HG03097 (cell line): ENCODE measurements around the gene MORF4L1.
A peak's percentile ranks its signal among the peaks of the same experiment; 100 is the strongest.
"Not testable (repeated sequence)": the region's sequence is repeated elsewhere in the genome, so short reads cannot be mapped to it uniquely, and the experiment has no call there.

ENCODE experiments used
- ATAC-seq: cut with Tn5 transposase; IDR thresholded peaks from one replicate; pipeline ENCODE4 v1.9.1; 2021; ENCODE audit not compliant: unreplicated experiment, low FRiP score

Gene MORF4L1

DNA sequence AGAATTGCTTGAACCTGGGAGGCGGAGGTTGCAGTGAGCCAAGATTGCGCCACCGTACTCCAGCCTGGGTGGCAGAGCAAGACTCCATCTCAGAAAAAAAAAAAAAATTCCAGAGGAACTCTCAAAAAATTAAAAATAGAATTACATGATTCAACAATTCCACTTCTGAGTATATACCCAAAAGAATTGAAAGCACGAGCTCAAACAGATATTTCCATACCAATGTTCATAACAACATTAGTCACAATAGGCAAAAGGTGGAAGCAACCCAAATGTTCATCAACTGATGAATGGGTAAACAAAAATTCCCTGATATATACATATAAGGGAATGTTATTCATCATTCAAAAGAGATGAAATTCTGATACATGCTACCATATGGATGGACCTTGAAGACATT, 16.9 kb upstream of the MORF4L1 start:
- no peak for ATAC-seq

- peak; percentile 75 for ATAC-seq
Observed at GRCh38 chr15:78859971-78860719, 12.5 kb upstream of the MORF4L1 start.

- not testable (repeated sequence) for ATAC-seq
Observed at GRCh38 chr15:78865585-78865984, 7.1 kb upstream of the MORF4L1 start.

- not testable (repeated sequence) for ATAC-seq
Observed at GRCh38 chr15:78866031-78866430, 6.7 kb upstream of the MORF4L1 start.

DNA sequence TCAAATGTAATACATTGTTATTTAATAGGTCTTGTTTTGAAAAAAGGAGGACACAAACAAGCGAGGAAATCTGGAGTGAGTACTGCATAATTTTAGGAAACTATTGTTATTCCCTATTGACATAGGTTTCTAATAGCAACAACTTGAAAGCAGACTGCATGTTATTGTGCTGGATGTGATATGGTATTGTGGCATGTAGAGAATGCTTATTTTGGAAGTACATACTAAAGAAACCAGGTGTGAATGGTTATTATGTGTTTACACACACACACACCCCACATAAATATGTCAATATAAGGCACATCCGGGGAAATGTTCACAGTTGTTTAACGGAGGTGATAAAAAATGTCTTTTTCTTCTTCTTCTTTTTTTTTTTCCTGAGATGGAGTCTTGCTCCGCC, 5.9 kb upstream of the MORF4L1 start:
- ATAC-seq, result no peak

DNA sequence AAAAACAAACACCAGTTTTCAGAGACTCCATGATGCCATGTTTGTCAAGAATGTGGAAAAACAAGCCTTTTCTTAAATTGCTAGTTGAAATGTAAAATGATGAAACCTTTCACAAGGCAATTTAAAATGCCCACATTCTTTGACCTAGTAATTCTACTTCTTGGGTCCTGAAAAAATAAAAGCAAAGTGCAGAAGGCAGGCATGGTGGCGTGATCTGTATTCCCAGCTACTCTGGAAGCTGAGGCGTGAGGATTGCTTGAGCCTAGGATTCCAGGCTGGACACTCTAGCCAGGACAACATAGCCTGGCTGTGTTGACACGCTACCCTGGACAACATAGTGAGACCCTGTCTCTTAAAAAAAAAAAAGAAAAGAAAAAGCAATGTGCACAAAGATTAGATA, 4.3 kb upstream of the MORF4L1 start:
- ATAC-seq, result no peak

- ATAC-seq, result not testable (repeated sequence)
Observed at GRCh38 chr15:78871483-78872127, 1.1 kb upstream of the MORF4L1 start.

DNA sequence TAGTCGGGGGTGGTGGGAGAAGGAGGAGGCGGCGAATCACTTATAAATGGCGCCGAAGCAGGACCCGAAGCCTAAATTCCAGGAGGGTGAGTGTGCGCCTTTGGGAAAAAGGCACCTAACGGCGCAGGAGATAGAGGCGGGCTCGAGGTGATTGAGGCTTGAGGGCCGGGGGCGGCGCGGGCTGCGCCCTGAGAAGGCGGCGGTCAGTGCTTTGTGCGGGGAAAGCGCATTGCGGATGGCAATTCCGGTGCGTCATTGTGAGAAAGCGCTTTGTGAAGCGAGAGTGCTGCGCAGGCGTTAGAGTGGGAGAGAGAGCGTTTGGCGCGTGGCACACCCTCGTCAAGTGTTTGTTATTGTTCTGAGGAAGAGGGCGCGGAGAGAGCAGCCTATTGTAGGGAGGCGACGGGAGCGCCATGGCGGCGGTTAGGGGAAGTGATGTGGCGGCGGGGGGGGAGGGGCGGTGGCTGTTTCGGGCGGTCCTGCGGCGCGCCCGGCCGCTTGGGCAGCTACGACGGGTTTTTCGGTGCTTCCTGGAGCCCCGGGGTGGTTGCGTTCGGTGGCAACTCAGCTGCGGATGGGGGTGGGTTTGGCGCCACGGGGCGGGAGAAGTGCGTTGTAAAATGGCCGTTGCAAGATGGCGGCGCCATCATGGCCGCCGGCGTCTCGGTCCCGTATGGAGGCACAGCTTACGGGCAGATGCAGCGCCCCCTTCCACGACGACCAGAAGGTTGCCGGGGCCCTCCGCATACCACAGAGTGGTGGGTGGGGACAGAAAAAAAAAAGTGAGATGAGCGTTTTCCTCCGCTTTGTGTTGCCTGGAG, 492 bp downstream of the MORF4L1 start:
- ATAC-seq, result peak; percentile 54

DNA sequence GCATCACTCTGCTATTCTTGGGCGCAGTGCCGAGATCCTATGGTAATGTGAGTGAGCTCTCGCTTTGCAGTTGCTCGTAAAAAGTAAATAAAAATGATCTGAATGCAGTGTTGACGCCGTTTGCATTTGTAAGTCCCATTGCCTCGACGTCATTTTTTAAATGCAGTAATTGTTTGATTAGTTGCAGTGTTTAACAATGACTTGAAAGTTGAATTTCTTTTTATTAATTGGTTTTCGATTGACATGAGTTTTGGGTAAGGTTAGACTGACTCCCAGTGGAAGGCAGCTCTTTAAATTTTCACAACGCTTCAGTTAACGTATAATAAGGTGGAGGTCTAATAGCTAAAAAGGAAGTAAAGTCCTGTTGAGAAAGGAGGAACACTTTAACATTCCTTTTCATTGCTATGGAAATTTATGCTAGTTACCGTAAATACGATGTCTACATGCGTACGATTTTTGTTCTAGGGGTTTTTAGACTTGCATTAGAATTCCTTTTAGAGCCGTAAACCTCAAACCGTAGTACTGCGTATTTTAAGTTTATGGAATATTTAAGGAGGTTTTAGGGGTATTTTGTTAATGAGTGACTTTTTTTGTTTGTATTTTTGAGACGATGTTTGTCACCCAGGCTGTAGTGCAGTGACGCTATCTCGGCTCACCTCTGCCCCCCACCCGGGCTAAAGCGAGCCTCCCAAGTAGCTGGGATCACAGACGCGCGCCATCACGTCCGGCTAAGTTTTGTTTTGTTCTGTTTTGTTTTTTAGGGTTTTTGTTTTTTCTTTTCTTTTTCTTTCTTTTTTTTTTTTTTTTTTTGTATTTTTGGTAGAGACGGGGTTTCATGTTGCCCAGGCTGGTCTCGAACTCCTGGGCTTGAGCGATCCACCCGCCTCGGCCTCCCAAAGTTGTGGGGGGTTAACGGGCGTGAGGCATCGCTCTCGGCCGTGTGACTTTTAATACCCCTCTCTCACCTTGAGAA, 1.4 kb downstream of the MORF4L1 start:
- ATAC-seq, result no peak

DNA sequence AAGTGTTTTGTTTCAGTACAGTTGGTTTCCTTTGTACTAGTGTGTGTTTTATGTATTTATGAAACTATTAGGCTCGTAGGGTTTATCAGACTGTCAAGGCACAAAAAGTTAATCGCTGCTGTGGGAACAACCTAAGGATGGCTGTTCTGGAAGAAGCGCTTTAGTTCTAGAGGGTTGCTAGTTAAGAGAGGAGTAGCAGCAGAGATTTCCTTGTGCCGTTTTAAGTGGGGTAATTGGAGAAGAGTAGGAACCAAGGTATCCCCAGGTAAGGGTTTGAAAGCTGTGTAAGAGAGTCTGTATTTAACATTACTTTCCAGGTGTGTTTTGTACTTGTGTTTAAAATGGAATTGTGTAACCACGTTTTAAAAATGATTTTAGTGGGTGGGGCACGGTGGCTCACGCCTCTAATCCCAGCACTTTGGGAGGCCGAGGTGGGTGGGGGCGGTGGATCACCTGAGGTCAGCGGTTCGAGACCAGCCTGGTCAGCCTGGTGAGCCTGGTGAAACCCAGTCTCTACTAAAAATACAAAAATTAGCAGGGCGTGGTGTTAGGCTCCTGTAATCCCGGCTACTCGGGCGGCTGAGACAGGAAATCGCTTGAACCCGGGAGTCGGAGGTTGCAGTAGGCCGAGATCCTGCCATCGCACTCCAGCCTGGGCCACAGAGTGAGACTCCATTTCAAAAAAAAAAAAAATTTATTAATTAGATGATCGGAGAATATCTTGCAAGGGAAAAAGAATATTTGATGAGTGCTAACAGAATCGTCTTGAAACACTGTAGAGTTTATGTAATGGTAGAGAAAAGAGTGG, 2.6 kb downstream of the MORF4L1 start:
- no peak for ATAC-seq

DNA sequence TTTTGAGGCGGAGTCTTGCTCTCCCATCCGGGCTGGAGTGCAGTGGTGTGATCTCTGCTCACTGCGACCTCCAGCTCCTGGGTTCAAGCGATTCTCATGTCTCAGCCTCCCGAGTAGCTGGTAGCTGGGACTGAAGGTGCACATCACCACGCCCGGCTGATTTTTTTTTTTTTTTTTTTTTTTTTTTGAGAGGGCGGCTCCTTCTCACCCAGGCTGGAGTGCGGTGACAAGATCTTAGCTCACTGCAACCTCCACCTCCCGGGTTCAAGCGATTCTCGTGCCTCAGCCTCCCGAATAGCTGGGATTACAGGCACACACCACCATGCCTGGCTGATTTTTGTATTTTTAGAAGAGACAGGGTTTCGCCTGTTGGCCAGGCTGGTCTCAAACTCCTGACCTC, 4.3 kb downstream of the MORF4L1 start:
- ATAC-seq, result not testable (repeated sequence)

DNA sequence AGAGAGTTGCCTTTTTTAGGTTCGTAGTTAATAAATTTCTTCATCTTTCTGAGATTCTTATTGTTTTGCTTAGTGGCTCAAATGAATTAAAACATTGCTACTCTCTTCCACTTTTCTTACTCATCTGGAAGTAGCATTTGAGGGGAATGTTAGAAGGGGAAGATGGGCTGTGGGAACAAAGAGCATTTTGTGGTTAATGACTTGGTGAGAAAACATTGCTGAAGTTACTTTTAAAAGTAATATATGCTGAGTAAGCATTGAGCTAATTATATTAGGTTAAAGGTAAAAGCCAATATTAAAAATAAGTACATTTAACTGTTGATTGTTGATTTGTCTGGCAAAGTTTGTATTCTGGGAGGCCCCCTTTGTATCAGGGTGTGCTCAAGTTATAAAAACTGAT, 5.7 kb downstream of the MORF4L1 start:
- ATAC-seq, result no peak

DNA sequence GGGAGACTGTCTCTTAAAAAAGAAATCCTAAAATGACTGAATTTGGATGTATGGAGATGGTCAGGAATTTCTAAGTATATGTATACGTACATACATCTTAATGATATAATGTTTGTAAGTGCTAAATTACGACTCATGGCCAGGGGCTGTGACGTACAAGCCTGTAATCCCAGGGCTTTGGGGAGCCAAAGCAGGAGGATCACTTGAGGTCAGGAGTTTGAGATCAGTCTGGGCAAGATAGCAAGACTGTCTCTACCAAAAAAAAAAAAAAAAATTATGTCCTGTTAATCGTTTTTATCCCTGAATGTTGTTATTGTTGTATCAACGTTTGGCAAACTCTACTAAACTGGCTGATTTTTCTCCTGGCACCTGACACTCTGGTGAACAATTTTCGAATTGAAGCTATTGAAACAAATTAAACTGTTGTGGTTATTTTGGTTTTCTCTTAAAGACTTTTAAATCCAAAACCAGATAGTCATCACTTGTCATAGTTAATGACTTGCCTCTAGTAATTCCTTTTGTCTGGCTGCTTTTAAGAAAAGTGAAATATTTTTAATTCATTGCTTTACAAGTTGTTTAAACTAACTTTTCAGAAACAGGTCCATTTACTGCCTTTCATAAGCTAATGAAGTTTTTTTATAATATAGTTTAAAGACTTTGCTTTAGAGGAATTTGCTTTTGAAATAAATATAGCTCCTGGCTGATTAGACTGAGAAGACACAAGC, 7.0 kb downstream of the MORF4L1 start:
- no peak for ATAC-seq

DNA sequence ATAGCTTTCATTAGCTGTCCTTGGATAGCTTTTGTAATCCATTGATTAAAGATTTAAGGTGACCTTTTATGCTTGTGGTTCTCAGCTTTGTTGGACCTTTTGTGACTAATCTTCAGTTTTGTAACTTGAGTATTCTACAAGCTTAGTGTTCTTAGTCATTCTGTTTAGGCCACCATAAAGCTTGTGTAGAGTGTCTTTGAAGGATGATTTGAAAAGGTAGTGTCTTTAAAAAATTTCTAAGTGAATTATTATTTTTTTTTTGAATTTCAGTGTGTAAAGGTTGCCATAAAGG, 7.5 kb downstream of the MORF4L1 start:
- no peak for ATAC-seq

- no peak for ATAC-seq
Observed at GRCh38 chr15:78880813-78881212, 8.1 kb downstream of the MORF4L1 start.

GRCh38 chr15:78881681-78882080, 9.0 kb downstream of the MORF4L1 start:
- no peak for ATAC-seq

DNA sequence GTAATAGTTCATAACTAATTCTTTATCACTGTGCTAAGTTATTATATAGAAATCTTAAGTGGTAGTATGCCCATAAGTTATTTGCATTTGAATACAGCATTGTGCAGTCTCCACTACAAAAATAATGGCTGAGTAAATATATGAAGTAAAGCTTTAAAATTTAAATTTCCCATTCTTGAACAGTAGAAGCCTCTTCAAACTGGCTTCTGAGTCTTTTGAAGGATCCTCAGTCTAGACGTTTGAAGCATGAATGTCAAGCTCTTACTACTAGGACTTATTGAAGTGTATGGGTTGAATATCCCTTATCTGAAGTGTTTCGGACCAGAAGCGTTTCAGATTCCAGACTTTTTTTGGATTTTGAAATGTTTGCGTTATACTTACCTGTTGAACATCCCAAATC, 16.3 kb downstream of the MORF4L1 start:
- ATAC-seq, result no peak

DNA sequence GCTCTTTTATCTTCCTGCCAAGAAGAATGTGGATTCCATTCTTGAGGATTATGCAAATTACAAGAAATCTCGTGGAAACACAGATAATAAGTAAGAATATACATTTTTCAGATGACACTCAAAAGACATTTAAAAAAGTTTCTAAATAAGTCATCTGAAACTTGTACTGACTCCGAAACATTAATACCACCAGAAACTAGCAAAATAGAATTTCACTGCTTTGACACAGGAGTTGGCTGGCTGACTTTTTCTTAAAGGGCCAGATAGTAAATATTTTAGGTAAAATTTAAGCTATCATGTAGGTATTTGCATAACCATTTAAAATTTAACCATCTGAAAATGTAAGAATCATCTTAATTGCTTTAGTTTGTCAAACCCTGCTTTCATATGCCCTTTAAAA, 20.8 kb downstream of the MORF4L1 start:
- no peak for ATAC-seq

GRCh38 chr15:78895471-78895870, 22.8 kb downstream of the MORF4L1 start:
- no peak for ATAC-seq
